ENCODE measurements around the gene UPK3BL1.
"Not testable (repeated sequence)": the region's sequence is repeated elsewhere in the genome, so short reads cannot be mapped to it uniquely, and the experiment has no call there.

The UPK3BL1 gene

DNA sequence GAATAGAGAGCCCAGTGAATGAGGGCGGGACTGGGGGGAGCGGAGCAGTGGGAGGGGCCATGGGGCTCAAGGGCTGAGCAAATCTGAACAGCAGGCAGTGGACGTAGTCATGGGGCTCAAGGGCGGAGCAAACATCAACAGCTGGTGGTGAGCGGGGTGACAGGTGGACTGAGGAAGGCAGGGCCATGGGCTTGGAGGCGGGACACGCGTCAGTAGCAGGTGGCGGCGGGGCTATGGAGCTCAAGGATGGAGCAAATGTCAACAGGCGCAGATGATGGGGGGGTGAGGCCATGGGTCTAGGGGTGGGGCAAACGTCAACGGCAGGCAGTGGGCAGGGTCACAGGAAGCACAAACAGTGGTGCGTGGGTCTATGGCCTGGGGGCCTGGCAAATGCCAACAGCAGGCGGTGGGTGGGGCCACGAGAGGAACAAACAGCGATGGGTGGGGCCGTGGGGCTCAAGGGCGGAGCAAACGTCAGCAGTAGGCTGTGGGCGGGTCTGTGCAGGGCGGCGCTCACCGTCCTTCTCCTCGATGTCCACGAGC lies 50.0 kb downstream of the UPK3BL1 start:
- H3K27ac ChIP-seq; DNase-seq (ENCODE audit: low read depth, low spot score): not testable (repeated sequence)

GRCh38 chr7:102589857-102590256 lies 52.7 kb downstream of the UPK3BL1 start:
- not testable (repeated sequence) for H3K27ac ChIP-seq; DNase-seq (ENCODE audit: low read depth, low spot score)
